ENCODE results near the gene RAB8B. TPM values are rescaled to one million over a fixed set of nuclear protein-coding genes. Genes with fewer than 3 reads are reported as not detected.

The RAB8B gene
- total and polyA plus RNA-seq, 10 of the 15 experiments (the other 5 are each of a cell fraction or from before 2014, with no cell fraction given) = 17.8 to 104 (median 65.1) TPM

DNA sequence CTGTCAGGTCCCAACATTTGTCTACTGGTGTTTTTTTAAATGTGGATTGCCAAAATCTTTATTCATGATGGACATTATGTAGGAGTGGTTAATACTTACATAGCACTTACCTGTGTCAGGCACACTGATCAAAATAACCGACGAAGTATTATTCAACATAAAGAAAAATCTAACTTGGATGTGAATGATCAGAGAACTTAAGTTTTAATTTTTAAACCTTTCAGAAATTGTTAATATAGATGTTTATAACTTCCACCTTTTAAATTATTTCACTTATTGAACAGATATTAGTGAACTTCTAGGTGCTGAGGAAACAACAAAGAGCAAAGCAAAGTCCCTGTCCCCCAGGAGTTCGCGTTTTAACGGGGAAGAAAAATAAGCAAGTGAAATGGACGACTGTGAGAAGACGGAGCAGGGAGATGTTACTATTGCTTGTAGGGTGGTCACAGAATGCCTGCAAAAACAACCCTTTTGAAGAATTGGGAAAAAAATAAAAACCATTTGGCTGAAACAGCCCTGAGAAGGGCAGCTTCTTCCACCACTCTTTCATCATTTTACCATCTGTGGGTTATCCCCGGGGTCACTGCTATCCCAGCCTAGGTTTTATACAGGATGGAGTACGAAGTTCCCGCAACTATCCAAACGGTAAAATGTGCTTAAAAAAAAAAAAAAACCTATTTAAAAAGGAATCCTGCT is 87.1 kb downstream of the RAB8B start:
- in situ Hi-C loops (cut with MboI) (loop anchor here (25.0 kb wide), 1 partner anchor 311 kb away; the partner anchor contains the start of gene FBXL22), intact Hi-C loops (cut with micrococcal nuclease; ENCODE audit: unreplicated experiment) (loop anchor here (2.0 to 10.0 kb wide), 3 partner anchors 84 to 229 kb away; partner anchors contain the start of gene RPS27L)
- SMC1A ChIA-PET (ENCODE audit: uncharacterized antibody, unreplicated experiment) = interaction anchor here (1.1 to 3.6 kb wide), 12 partner anchors 10 to 128 kb away, joined by 3 to 15 read pairs (median 5); no protein-coding TSS in a partner anchor
- Histone ChIP-seq H3K4me3 (peak overlapping the region; percentile 67), H3K27ac (ENCODE audit: control insufficient read depth, insufficient read depth) (peak overlapping the region; percentile 62), H3K9ac (ENCODE audit: control insufficient read depth, insufficient read depth, low read length) (peak overlapping the region; percentile 79), H3K36me3 (ENCODE audit: control insufficient read depth in 2 of 2, insufficient read depth in 2 of 2, low read length in 1 of 2) (no peaks in the 10 kb centered on the region), H3K27me3 (replicated peaks in 1 of 2; ENCODE audit: control insufficient read depth in 2 of 2, insufficient read depth in 2 of 2, low read length in 1 of 2) (no peaks in the 10 kb centered on the region), H4K20me1 (ENCODE audit: control insufficient read depth, insufficient read depth) (no peaks in the 10 kb centered on the region), H3K79me2 (ENCODE audit: control insufficient read depth, insufficient read depth, low read length) (no peaks in the 10 kb centered on the region), H2AFZ (ENCODE audit: control insufficient read depth, low read depth, low read length) (peak overlapping the region; percentile 85), H3K9me3 (replicated peaks; ENCODE audit: control insufficient read depth, insufficient read depth, low read length) (no peaks in the 10 kb centered on the region), H3K4me1 (ENCODE audit: control insufficient read depth, insufficient read depth, low read length) (peaks cover 4% of the 10 kb centered on the region; the same call in 1 of the 2 replicates), H3K4me2 (ENCODE audit: control insufficient read depth, insufficient read depth) (peak overlapping the region; percentile 85)
- POLR2A ChIA-PET = interaction anchor here (1.5 kb wide), 1 partner anchor 110 kb away, joined by 3 read pairs; no protein-coding TSS in a partner anchor
- FAIRE-seq (no peak), ATAC-seq (peak; percentile 2), DNase-seq (ENCODE audit: low read depth, low spot score) (no peak)
- CTCF ChIA-PET = interaction anchor here (0.9 to 3.2 kb wide), 6 partner anchors 38 to 229 kb away, joined by 3 to 13 read pairs (median 4); no protein-coding TSS in a partner anchor
- peak; percentile 57; the same call in 1 of the 2 replicates for TF ChIP-seq NBN (IDR thresholded peaks at IDR 0.05)
- no peak for TF ChIP-seq MYB (IDR thresholded peaks at IDR 0.05; ENCODE audit: borderline replicate concordance, low read depth, low read length)
- TF ChIP-seq, protein P1, sequence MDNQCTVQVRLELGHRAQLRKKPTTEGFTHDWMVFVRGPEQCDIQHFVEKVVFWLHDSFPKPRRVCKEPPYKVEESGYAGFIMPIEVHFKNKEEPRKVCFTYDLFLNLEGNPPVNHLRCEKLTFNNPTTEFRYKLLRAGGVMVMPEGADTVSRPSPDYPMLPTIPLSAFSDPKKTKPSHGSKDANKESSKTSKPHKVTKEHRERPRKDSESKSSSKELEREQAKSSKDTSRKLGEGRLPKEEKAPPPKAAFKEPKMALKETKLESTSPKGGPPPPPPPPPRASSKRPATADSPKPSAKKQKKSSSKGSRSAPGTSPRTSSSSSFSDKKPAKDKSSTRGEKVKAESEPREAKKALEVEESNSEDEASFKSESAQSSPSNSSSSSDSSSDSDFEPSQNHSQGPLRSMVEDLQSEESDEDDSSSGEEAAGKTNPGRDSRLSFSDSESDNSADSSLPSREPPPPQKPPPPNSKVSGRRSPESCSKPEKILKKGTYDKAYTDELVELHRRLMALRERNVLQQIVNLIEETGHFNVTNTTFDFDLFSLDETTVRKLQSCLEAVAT (IDR thresholded peaks at IDR 0.05) = 0 out of 2 replicates have a peak, but pooled peaks have one; percentile 29
- 0 out of 2 replicates have a peak, but pooled peaks have one; percentile 14 for TF ChIP-seq TCF7 (IDR thresholded peaks at IDR 0.05; ENCODE audit: borderline replicate concordance)
- TF ChIP-seq, protein P2, sequence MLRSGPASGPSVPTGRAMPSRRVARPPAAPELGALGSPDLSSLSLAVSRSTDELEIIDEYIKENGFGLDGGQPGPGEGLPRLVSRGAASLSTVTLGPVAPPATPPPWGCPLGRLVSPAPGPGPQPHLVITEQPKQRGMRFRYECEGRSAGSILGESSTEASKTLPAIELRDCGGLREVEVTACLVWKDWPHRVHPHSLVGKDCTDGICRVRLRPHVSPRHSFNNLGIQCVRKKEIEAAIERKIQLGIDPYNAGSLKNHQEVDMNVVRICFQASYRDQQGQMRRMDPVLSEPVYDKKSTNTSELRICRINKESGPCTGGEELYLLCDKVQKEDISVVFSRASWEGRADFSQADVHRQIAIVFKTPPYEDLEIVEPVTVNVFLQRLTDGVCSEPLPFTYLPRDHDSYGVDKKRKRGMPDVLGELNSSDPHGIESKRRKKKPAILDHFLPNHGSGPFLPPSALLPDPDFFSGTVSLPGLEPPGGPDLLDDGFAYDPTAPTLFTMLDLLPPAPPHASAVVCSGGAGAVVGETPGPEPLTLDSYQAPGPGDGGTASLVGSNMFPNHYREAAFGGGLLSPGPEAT (IDR thresholded peaks at IDR 0.05; ENCODE audit: low read depth) = 0 out of 2 replicates have a peak, but pooled peaks have one; percentile 24
- RAD21 ChIA-PET (ENCODE audit: unreplicated experiment) = interaction anchor here (0.7 to 1.6 kb wide), 10 partner anchors 11 to 326 kb away, joined by 3 to 6 read pairs (median 3); no protein-coding TSS in a partner anchor
- BruUV-seq (replicated peaks) = TSS peak; percentile 78
- 39% methylated on average over 11 of the region's 11 CpGs for WGBS (ENCODE audit: insufficient coverage, insufficient replicate concordance, low lambda C conversion rate, missing lambda C conversion rate)

Data from GM12878 (cell line).